Cortex of kidney (tissue), 1 donor: ENCODE data around the gene ZNG1C.
"Not testable (repeated sequence)": the region's sequence is repeated elsewhere in the genome, so short reads cannot be mapped to it uniquely, and the experiment has no call there.

Source experiments
- DNase-seq: peaks from one replicate; lab custom pipeline; 2025; lab: John Stamatoyannopoulos, UW

Gene ZNG1C

GRCh38 chr9:68343242-68343641 lies 101.5 kb downstream of the ZNG1C start:
- DNase-seq: not testable (repeated sequence)

- DNase-seq: not testable (repeated sequence)
Measured at GRCh38 chr9:68343992-68344391, 102.2 kb downstream of the ZNG1C start.
